Sigmoid colon (tissue), 4 donors: Measurements from ENCODE around the gene DIS3L2.

ENCODE experiments used
- CTCF ChIP-seq, 4 experiments: fragments of 450-650 bp in 3 of 4; fragments of 200-600 bp in 1 of 4; IDR thresholded peaks; one replicate each; pipeline ENCODE4 v1.5.1; 2016 to 2019; ENCODE audit warnings: antibody characterized with exemption in 4 of 4, mild to moderate bottlenecking in 3 of 4, moderate library complexity in 2 of 4
- POLR2A ChIP-seq, 2 donors: fragments of 450-650 bp; IDR thresholded peaks; one replicate each; pipeline ENCODE4 v1.6.1; 2016; ENCODE audit warnings: antibody characterized with exemption in 2 of 2, mild to moderate bottlenecking in 2 of 2, moderate library complexity in 2 of 2
- POLR2AphosphoS5 ChIP-seq, 4 donors: sonication (generic); formaldehyde crosslinking; IDR thresholded peaks; one replicate each; pipeline ENCODE4 v1.6.1; 2017; ENCODE audit warnings: antibody characterized with exemption in 4 of 4

- TF ChIP-seq POLR2AphosphoS5 (IDR thresholded peaks at IDR 0.05) (no peak), CTCF (IDR thresholded peaks at IDR 0.05) (no peak), POLR2A (IDR thresholded peaks at IDR 0.05) (no peak)
Observed at GRCh38 chr2:232261776-232262175, 300.3 kb downstream of the DIS3L2 start.
